Nephron progenitor cell (in vitro differentiated cells): ENCODE data around the gene MTA2.

Experiments used
- DNase-seq: peaks from one replicate; pipeline ENCODE4 v3.0.0; 2021
- H3K27ac Mint-ChIP-seq: 2 replicates; pipeline ENCODE4 v1.8.0; 2021; ENCODE audit warnings: mild to moderate bottlenecking, moderate library complexity, mixed read lengths
- H3K27me3 Mint-ChIP-seq: 2 replicates; pipeline ENCODE4 v1.8.0; 2021; ENCODE audit warnings: mild to moderate bottlenecking, low read depth, mixed read lengths; ENCODE audit not compliant: poor library complexity
- H3K36me3 Mint-ChIP-seq: 2 replicates; pipeline ENCODE4 v1.8.0; 2021; ENCODE audit warnings: low read depth, mixed read lengths
- H3K4me1 Mint-ChIP-seq: 2 replicates; pipeline ENCODE4 v1.8.0; 2021; ENCODE audit warnings: mixed read lengths
- H3K4me3 Mint-ChIP-seq: 2 replicates; pipeline ENCODE4 v1.8.0; 2021; ENCODE audit warnings: mild to moderate bottlenecking, moderate library complexity, mixed read lengths
- H3K9me3 Mint-ChIP-seq: 2 replicates; pipeline ENCODE4 v1.8.0; 2021; ENCODE audit warnings: mild to moderate bottlenecking, moderate library complexity, mixed read lengths
- TF ChIP-seq, protein P1 (sequence below): fragments of 200-600 bp; sonication (generic); IDR thresholded peaks from 2 replicates; pipeline ENCODE4 v1.5.0; 2021; ENCODE audit warnings: antibody characterized with exemption

MTA2 gene

DNA sequence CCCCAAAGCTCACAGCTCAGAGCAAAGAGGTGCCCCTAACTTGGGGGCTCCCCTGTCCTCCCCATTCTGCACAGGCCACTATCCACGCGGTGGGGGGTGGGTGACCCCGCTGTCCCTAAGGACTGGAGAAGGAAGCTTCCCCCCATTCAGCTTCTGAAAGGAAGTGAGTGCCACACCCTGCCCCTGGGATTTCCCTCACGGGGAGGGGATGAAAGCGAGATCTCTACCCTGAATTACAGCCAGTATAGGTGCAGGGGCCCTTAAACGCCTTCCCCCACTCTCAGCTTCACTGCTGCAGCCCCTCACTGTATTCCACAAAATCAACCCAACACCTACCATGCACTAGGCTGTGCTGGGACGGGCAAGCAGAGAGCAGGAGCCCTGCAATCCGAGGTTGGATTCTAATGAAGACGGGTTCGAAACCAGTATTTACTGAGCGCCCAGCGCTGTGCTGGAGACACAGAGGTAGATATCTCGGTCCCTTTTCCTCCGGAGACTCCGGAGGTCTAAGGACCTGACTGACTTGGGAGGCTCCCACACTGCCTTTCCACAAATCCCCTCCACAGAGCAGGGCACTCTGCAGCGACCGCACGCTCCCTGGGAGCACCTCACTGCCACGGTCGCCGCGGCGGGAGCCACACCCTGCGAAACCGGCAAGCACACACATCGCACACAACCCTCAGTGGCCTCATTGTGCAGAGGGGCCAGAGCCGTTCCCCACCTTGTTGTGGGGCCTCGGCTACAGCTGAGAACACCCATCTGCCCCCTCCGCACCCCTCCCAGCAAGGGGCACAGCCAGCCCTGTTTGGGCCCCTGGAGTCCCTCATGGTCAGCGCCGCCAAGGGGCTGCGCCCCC is 56.9 kb downstream of the MTA2 start:
- Mint-ChIP-seq H3K27me3 (peaks cover 58% of the 10 kb centered on the region), H3K4me1 (peaks cover 69% of the 10 kb centered on the region), H3K36me3 (no peaks in the 10 kb centered on the region), H3K9me3 (no peaks in the 10 kb centered on the region), H3K27ac (no peak overlapping the region), H3K4me3 (peak overlapping the region; percentile 88)
- TF ChIP-seq, protein P1, sequence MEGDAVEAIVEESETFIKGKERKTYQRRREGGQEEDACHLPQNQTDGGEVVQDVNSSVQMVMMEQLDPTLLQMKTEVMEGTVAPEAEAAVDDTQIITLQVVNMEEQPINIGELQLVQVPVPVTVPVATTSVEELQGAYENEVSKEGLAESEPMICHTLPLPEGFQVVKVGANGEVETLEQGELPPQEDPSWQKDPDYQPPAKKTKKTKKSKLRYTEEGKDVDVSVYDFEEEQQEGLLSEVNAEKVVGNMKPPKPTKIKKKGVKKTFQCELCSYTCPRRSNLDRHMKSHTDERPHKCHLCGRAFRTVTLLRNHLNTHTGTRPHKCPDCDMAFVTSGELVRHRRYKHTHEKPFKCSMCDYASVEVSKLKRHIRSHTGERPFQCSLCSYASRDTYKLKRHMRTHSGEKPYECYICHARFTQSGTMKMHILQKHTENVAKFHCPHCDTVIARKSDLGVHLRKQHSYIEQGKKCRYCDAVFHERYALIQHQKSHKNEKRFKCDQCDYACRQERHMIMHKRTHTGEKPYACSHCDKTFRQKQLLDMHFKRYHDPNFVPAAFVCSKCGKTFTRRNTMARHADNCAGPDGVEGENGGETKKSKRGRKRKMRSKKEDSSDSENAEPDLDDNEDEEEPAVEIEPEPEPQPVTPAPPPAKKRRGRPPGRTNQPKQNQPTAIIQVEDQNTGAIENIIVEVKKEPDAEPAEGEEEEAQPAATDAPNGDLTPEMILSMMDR = no peak
- peak; percentile 35 for DNase-seq

DNA sequence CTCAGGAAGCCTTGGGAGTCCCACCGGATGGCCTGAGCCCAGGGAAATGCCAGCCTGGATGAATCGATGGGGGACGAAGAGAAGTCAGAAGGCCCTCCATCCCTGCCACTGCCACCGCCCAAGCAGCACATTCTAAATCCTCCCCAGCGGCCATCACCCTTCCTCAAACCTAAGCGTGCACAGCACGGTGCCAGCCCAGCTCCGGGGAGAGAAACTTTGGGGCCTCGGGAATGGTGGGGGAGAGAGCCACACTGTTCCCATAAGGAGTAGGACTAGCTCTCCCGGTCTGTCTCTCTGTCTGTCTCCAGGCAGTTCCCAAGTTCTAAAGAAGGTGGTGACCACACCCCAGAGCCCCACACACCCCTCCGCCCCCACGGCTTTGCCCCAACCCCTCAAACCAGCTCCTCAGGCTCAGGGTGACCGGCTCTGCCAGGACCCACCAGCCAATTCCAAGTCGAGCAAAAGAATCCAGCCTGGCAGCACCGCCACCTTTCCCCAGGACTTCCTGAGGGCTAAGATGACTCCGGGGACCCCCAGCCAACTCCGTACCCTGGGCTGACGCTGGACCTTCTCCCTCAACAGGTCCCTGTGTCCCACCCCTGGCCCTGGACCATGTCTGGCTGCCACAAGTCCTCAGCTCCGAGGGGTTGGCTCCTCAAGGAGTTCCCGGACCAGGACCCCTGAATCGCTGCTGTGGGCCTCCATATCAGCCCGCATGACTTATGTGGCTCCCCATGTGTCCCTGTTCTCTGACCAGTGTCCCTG is 57.8 kb downstream of the MTA2 start:
- Mint-ChIP-seq H3K9me3 (no peaks in the 10 kb centered on the region), H3K36me3 (no peaks in the 10 kb centered on the region), H3K27me3 (peaks cover 54% of the 10 kb centered on the region), H3K27ac (no peak overlapping the region), H3K4me1 (peaks cover 74% of the 10 kb centered on the region), H3K4me3 (peak overlapping the region; percentile 88)
- TF ChIP-seq, protein P1 = no peak
- DNase-seq = no peak
